K562 (cell line): ENCODE measurements around the gene FAM53A. TPM values are rescaled to one million over a fixed set of nuclear protein-coding genes. Genes with fewer than 3 reads are reported as not detected.
A peak's percentile ranks its signal among the peaks of the same experiment; 100 is the strongest.

Experiments used
- ASH1L ChIP-seq: fragments of 450-650 bp; IDR thresholded peaks from 2 replicates; pipeline ENCODE4 v1.6.1; 2018; ENCODE audit warnings: borderline replicate concordance, mild to moderate bottlenecking, low read depth; ENCODE audit not compliant: partially characterized antibody
- ATF3 ChIP-seq, 2 experiments: fragments of 450-650 bp in 1 of 2; sonication (generic) in 1 of 2; formaldehyde crosslinking in 1 of 2; IDR thresholded peaks in 1 of 2; conservative IDR thresholded peaks in 1 of 2; 2 replicates each; pipeline versions ENCODE4 v1.6.1 to v1.8.1; 2016 to 2023; ENCODE audit warnings: mild to moderate bottlenecking in 2 of 2, moderate library complexity in 2 of 2, inconsistent platforms in 1 of 2, missing genetic modification reagents in 1 of 2
- ATF7 ChIP-seq: fragments of 450-650 bp; IDR thresholded peaks from 2 replicates; pipeline ENCODE4 v1.7.1; 2014; ENCODE audit warnings: mild to moderate bottlenecking, moderate library complexity
- BMI1 ChIP-seq: fragments of 150-350 bp; IDR thresholded peaks from 2 replicates; pipeline ENCODE4 v1.6.1; 2014; ENCODE audit warnings: low read length
- CLOCK ChIP-seq: fragments of 250-450 bp; sonication (Bioruptor Pico); IDR thresholded peaks from 2 replicates; pipeline ENCODE4 v1.4.0; 2020; ENCODE audit warnings: mild to moderate bottlenecking, moderate library complexity, borderline replicate concordance
- CSDE1 ChIP-seq, 2 experiments: fragments of 450-650 bp; IDR thresholded peaks; 2 replicates each; pipeline ENCODE4 v1.6.1; 2016; ENCODE audit warnings: mild to moderate bottlenecking in 1 of 2
- ESRRB ChIP-seq: fragments of 250-450 bp; sonication (Bioruptor Pico); IDR thresholded peaks from 2 replicates; pipeline ENCODE4 v1.5.0; 2020; ENCODE audit warnings: mild to moderate bottlenecking, moderate library complexity, borderline replicate concordance
- FOXJ3 ChIP-seq: sonication (generic); formaldehyde crosslinking; IDR thresholded peaks from 2 replicates; pipeline ENCODE4 v1.4.0; 2020; ENCODE audit warnings: mild to moderate bottlenecking, missing genetic modification reagents
- GATAD2B ChIP-seq: fragments of 450-650 bp; IDR thresholded peaks from 2 replicates; pipeline ENCODE4 v1.6.1; 2017; ENCODE audit warnings: mild to moderate bottlenecking, borderline replicate concordance
- KAT2B ChIP-seq: IDR thresholded peaks from one replicate; pipeline ENCODE4 v1.6.1; 2012; ENCODE audit warnings: low read depth, mild to moderate bottlenecking, control low read depth, inconsistent platforms, low read length, moderate library complexity
- KLF13 ChIP-seq: fragments of 450-650 bp; IDR thresholded peaks from 2 replicates; pipeline ENCODE4 v1.6.1; 2016; ENCODE audit warnings: missing genetic modification characterization, low read depth, mild to moderate bottlenecking, missing compliant biosample characterization, moderate library complexity, borderline replicate concordance
- PPARD ChIP-seq: fragments of 250-450 bp; sonication (Bioruptor Pico); IDR thresholded peaks from 2 replicates; pipeline ENCODE4 v1.8.0; 2022; ENCODE audit warnings: inconsistent platforms, mild to moderate bottlenecking, moderate library complexity
- PURB ChIP-seq: sonication (generic); formaldehyde crosslinking; IDR thresholded peaks from 2 replicates; pipeline ENCODE4 v1.9.0; 2021; ENCODE audit warnings: low read depth, mild to moderate bottlenecking, missing genetic modification reagents
- RBM22 ChIP-seq: fragments of 200-400 bp; formaldehyde crosslinking; IDR thresholded peaks from 2 replicates; pipeline ENCODE4 v1.6.1; 2018; ENCODE audit warnings: low read length, low read depth; ENCODE audit not compliant: poor library complexity, severe bottlenecking
- THRAP3 ChIP-seq: fragments of 450-650 bp; IDR thresholded peaks from 2 replicates; pipeline ENCODE4 v1.6.1; 2016; ENCODE audit warnings: mild to moderate bottlenecking, inconsistent platforms, borderline replicate concordance
- ZBTB11 ChIP-seq, 3 experiments: fragments of 200-800 bp in 1 of 3; fragments of 250-450 bp in 1 of 3; fragments of 450-650 bp in 1 of 3; sonication (Bioruptor Pico) in 1 of 3; sonication (Bioruptor generic) in 1 of 3; formaldehyde crosslinking in 1 of 3; IDR thresholded peaks; 2 replicates each; pipeline versions ENCODE4 v1.6.1 to v1.8.0; 2016 to 2022; ENCODE audit warnings: mild to moderate bottlenecking in 2 of 3, missing genetic modification characterization in 2 of 3, missing compliant biosample characterization in 1 of 3, moderate library complexity in 1 of 3
- ZNF224 ChIP-seq: sonication (generic); formaldehyde crosslinking; IDR thresholded peaks from 2 replicates; pipeline ENCODE4 v1.8.0; 2022; ENCODE audit warnings: mild to moderate bottlenecking, missing genetic modification reagents
- ZNF347 ChIP-seq: fragments of 450-650 bp; formaldehyde crosslinking; IDR thresholded peaks from 2 replicates; pipeline ENCODE4 v1.4.0; 2020; ENCODE audit warnings: low read depth, mild to moderate bottlenecking, moderate library complexity
- ZNF384 ChIP-seq: IDR thresholded peaks from 2 replicates; pipeline ENCODE4 v1.6.1; 2012; ENCODE audit warnings: low read depth, low read length, improper control_type of control experiment
- polyA plus RNA-seq, 8 experiments: library from polyadenylated mRNA; depleted of rRNA in 4 of 8; stranded (reverse) in 5 of 8; unstranded in 3 of 8; fragments of >200 nt; fragmentation: Nextera tagmentation in 2 of 8; fragmentation: Illumina TruSeq in 1 of 8; extraction: Ambion mirVana in 2 of 8; extraction: Trizol in 1 of 8; gene quantifications; 2 replicates each; pipeline versions ENCODE4 v1.2.1 to v1.2.3, GENCODE V29; 2011 to 2014; ENCODE audit warnings: inconsistent platforms in 1 of 8, missing spikeins in 1 of 8
- total RNA-seq, 7 experiments: library from RNA; depleted of rRNA in 6 of 7; stranded (reverse); fragments of >200 nt in 6 of 7; fragmentation: Illumina TruSeq in 2 of 7; extraction: Trizol in 2 of 7; gene quantifications; 2 replicates each; pipeline versions ENCODE4 v1.2.1 to v1.2.3, GENCODE V29; 2011 to 2021; ENCODE audit warnings: low replicate concordance in 1 of 7

The FAM53A gene
- total and polyA plus RNA-seq, 9 of the 15 experiments (the other 6 are each of a cell fraction or from before 2014, with no cell fraction given), result 0.53 to 2.7 (median 1.4) TPM; not detected in 2

- TF ChIP-seq FOXJ3 (CRISPR knock-in tag) (no peak), PPARD (no peak), ATF3 (IDR thresholded peaks at IDR 0.05) (no peak), ATF3 (CRISPR knock-in tag; conservative IDR thresholded peaks at IDR 0.05) (no peak), BMI1 (no peak), ASH1L (no peak), KLF13 (tag) (no peak), ESRRB (CRISPR knock-in tag) (no peak), KAT2B (no peak), ZNF347 (CRISPR knock-in tag) (no peak), PURB (CRISPR knock-in tag) (no peak), ZBTB11 (CRISPR knock-in tag; IDR thresholded peaks at IDR 0.05) (0 out of 6 replicates have a peak, but pooled peaks of 1 of the 3 experiments have one; percentile 30), CLOCK (CRISPR knock-in tag) (no peak), THRAP3 (no peak), ZNF224 (CRISPR knock-in tag) (no peak), ZNF384 (peak; percentile 56; the same call in 1 of the 2 replicates), CSDE1 (IDR thresholded peaks at IDR 0.05) (no peak), GATAD2B (no peak), ATF7 (peak; percentile 67), RBM22 (no peak)
Measured at GRCh38 chr4:1632109-1633104, 51.7 kb downstream of the FAM53A start (continued).
